D341Med (cell line): Measurements from ENCODE around the gene SRM.

Experiments used
- DNase-seq: peaks from one replicate; pipeline ENCODE4 v3.0.0; 2012; ENCODE audit warnings: low spot score

Gene SRM

DNA sequence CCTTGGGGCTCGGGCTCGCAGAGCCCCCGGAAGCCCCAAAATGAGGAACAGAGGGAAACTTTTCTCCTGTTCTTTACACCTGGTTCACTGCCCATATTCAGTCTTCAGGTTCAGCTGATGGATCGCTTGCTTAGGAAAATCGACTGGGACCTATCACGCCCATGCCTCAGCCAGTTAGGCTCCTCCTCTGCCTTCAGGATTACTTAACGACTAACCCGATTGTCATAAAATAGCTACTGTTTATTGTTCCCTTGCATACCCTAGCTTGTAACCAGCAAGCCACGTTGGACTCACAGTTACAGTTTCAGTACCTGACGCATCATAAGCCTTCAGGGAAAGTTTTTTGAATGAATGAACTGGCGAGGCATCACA lies 46.7 kb downstream of the SRM start:
- DNase-seq: no peak

DNA sequence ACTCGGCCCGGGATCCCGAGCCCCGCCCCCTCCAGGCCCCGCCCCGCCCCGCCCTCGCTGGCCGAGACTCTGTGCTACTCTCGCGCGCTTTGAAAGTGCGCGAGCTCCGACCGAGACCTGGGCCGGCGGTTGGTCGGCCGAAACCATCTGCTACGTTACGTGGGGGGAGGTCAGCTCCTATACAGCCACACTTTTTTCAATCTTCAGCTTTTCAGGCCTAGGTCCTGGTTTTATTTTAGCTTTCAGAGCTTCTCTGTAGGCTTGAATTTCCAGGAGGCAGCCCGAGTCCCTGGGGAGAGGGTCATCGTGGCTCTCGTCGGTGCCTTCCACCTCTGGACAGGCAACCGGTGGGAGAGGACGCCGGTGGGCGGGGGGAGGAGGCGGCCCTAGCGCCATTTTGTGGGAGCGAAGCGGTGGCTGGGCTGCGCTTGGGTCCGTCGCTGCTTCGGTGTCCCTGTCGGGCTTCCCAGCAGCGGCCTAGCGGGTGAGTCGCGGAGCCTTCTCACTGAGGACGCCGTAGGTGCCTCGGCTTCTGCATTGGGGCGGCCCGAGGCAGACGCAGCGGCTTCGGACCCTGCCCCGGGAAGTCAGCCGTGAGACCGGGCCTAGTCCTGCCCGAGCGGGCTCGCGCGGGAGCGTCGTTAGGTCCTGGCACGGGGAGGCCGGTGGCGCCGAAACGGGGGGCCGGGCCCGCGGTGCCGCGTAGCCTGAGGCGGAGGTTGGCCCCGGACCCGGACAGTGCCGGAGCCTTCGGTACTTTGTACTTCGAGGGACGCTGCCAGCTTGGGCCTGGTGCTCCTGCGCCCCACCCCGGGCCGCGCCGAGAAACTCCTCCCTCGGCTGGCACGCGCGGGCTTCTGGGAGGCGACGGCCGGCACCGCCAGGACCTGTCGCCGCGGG lies 47.3 kb downstream of the SRM start, which contains the start of gene TARDBP:
TARDBP (plus strand) TSS at position 395 of the 900 bp plus-strand sequence. CDS start 1,074 bp downstream, outside the sequence.
- peak; percentile 98 for DNase-seq
